ENCODE data around the gene LAMA2. TPM values are rescaled to one million over a fixed set of nuclear protein-coding genes. Genes with fewer than 3 reads are reported as not detected.

Gene LAMA2
- total and polyA plus RNA-seq, 2 of the 13 experiments (the other 11 are each of a cell fraction or from before 2014, with no cell fraction given), result 0.11 to 0.28 TPM

DNA sequence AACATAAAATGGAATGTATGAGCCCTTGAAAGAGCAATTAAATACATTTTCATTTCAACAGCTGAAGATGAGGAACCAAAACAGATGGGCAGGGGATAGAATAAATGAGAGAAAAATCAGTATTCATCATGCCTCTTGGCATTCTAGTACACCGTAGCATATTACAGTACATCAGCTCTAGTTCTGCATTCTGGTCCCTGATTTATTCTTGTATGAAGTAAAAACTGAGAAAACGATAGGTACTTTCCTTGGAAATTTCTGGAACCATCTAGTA, 477.7 kb downstream of the LAMA2 start:
- Histone ChIP-seq H4K20me1 (ENCODE audit: insufficient read depth, low read length) (no peaks in the 10 kb centered on the region), H3K9me3 (ENCODE audit: low read length) (no peaks in the 10 kb centered on the region), H3K4me2 (ENCODE audit: low read depth, low read length) (no peak overlapping the region), H3K79me2 (ENCODE audit: insufficient read depth, low read length) (no peaks in the 10 kb centered on the region), H3K4me1 (ENCODE audit: insufficient read depth, low read length) (no peaks in the 10 kb centered on the region), H3K27me3 (ENCODE audit: control insufficient read depth in 1 of 2, insufficient read depth in 2 of 2, low read length in 2 of 2) (no peaks in the 10 kb centered on the region), H3K9ac (ENCODE audit: insufficient read depth, low read depth, low read length) (no peak overlapping the region), H2AFZ (ENCODE audit: low read length) (no peak overlapping the region), H3K36me3 (replicated peaks in 1 of 2; ENCODE audit: control insufficient read depth in 1 of 2, insufficient read depth in 2 of 2, low read length in 2 of 2) (no peaks in the 10 kb centered on the region), H3K27ac (ENCODE audit: extremely low read length, insufficient read depth, low read length) (no peak overlapping the region), H3K4me3 (replicated peaks in 1 of 3; ENCODE audit: insufficient read depth in 1 of 3, low read depth in 2 of 3, low read length in 3 of 3) (no peak overlapping the region)
- no peak for DNase-seq (ENCODE audit: low spot score)
- ATAC-seq, result no peak
- TF ChIP-seq YY1 (IDR thresholded peaks at IDR 0.05; ENCODE audit: insufficient read depth, insufficient replicate concordance, low read depth, low read length) (no peak), SP1 (IDR thresholded peaks at IDR 0.05) (no peak), SP1 (CRISPR knock-in tag; IDR thresholded peaks at IDR 0.05) (no peak), MBNL3 (CRISPR knock-in tag; conservative IDR thresholded peaks at IDR 0.05) (no peak), KDM5B (CRISPR knock-in tag; IDR thresholded peaks at IDR 0.05; ENCODE audit: borderline replicate concordance) (no peak), NFIB (CRISPR knock-in tag; IDR thresholded peaks at IDR 0.05; ENCODE audit: borderline replicate concordance) (no peak)
- TF ChIP-seq, protein P1, sequence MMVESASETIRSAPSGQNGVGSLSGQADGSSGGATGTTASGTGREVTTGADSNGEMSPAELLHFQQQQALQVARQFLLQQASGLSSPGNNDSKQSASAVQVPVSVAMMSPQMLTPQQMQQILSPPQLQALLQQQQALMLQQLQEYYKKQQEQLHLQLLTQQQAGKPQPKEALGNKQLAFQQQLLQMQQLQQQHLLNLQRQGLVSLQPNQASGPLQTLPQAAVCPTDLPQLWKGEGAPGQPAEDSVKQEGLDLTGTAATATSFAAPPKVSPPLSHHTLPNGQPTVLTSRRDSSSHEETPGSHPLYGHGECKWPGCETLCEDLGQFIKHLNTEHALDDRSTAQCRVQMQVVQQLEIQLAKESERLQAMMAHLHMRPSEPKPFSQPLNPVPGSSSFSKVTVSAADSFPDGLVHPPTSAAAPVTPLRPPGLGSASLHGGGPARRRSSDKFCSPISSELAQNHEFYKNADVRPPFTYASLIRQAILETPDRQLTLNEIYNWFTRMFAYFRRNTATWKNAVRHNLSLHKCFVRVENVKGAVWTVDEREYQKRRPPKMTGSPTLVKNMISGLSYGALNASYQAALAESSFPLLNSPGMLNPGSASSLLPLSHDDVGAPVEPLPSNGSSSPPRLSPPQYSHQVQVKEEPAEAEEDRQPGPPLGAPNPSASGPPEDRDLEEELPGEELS (CRISPR knock-in tag; IDR thresholded peaks at IDR 0.05), result no peak
- TF ChIP-seq, protein P2, sequence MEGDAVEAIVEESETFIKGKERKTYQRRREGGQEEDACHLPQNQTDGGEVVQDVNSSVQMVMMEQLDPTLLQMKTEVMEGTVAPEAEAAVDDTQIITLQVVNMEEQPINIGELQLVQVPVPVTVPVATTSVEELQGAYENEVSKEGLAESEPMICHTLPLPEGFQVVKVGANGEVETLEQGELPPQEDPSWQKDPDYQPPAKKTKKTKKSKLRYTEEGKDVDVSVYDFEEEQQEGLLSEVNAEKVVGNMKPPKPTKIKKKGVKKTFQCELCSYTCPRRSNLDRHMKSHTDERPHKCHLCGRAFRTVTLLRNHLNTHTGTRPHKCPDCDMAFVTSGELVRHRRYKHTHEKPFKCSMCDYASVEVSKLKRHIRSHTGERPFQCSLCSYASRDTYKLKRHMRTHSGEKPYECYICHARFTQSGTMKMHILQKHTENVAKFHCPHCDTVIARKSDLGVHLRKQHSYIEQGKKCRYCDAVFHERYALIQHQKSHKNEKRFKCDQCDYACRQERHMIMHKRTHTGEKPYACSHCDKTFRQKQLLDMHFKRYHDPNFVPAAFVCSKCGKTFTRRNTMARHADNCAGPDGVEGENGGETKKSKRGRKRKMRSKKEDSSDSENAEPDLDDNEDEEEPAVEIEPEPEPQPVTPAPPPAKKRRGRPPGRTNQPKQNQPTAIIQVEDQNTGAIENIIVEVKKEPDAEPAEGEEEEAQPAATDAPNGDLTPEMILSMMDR (CRISPR knock-in tag; IDR thresholded peaks at IDR 0.05), result no peak
- in situ Hi-C loops (cut with HindIII; ENCODE audit: extremely low pct_ligation_motif_present, low pct_unique_long_range_greater_than_20kb), result no loop called here
- ChIA-PET POLR2A (no interaction called here), CTCF (ENCODE audit: low intra/inter-chr PET ratio, low total read pairs) (no interaction called here)
- no TSS peak for BruUV-seq (replicated peaks)
- 15% methylated on average over 2 of the region's 2 CpGs for whole genome bisulfite sequencing (ENCODE audit: low lambda C conversion rate)
- FAIRE-seq, result no peak
- intact Hi-C loops (cut with micrococcal nuclease; ENCODE audit: unreplicated experiment), result no loop called here

All from HepG2 (cell line).